Activated CD4-positive, alpha-beta T cell treated with anti-CD3 and anti-CD28 coated beads, Interleukin-2, Interleukin-6, amounts not matched to agents 100 ng/mL and 50 ng/mL, durations not matched to agents 16 hours and 8 hours (primary cell): ENCODE measurements around the gene GPR62.
"Not testable (repeated sequence)": the region's sequence is repeated elsewhere in the genome, so short reads cannot be mapped to it uniquely, and the experiment has no call there.

Experiments used
- DNase-seq: peaks from one replicate; pipeline ENCODE4 v3.0.0-alpha.2; 2020

GPR62 gene

DNA sequence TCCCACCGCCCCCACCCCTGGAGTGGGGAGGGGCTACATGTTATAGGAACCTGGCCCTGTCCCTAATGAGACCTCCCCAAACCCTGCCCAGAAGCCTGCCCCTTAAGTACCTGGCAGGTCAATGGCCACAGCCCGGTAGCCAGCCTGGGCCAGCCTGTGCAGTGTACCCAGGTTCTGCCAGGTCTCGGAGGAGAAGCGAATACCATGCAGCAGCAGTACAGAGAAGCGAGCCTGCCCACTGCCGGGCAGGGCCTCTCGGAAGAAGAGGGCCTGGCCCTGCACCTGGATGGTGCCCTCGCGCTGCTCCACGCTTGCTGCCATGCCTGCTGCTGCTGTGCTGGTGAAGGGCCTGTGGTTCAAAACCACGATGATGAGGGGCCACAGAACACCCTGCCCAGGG, 16.2 kb downstream of the GPR62 start:
- no peak for DNase-seq

DNA sequence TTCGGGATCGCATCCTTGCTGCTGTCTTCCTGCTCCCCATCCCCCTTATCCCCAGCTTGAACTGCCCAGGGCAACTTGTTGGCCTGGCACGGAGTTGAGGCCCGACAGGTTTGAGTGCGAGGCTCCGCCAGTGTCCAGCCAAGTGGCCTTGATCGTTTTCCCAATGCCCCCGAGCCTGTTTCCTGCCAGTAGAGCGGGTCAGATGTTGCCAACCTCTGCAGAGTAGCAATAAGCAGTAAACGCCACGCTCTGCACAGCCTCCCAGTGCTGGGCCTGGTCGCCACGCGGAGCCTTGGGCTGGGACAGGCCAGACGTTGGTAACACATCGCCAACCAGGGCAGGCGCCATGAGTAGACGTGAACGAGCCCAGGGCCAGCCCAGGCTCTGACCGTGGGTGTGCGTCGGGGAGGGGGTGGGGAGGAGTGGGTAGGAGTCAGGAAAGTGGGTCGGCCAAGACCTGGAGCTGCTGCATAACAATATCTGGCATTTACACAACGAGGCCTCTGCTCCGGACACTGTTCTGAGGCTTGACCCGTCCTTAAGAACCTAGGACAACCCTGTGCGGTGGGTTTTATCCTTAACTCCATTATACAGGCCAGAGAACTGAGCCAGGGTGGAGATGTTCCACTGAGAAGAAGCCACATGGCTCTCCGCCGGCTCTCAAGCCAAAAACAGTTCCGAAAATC, 19.2 kb downstream of the GPR62 start:
- DNase-seq, result peak; percentile 38

DNA sequence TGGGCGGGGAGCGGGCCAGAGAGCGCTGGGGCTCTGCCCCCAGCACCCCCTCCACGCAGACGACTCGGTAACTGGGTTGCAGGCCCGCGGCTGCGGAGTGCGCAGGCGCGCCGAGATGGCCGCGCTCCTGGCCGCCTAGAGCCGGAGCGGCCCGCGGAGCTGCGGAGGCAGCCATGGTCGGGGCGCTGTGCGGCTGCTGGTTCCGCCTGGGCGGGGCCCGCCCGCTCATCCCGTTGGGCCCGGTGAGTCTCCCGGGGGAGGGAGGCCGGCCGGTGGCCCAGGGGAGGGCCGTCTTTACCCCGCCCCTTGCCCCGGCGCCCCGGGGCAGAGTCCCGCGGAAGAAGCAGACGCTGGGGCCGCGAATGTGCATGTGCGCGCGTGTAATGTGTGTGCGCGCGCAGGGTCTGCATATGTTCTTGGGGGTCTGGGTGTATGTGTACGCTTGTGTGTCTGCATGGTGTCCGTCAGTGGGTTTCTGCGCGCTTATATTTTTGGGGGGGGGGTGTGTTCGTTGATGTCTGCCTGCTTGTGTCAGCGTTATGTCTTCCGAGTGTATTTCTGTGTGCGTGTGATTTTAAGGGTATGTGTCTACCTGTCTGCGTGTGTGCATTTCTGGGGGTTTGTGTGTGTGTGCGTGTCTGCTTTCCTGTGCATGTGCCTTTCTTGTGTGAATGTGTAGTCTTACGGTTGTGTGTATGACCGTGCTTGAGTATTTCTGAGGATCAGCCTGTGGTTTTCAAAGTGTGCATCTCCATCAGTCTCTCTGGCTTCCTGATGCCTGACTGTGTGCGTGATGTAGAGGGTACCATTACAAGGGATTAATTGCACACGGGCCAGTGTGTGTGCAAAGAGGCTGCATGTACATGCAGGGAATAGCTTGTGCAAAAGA, 20.0 kb downstream of the GPR62 start, which contains the start of gene ABHD14A:
TSS of gene ABHD14A (plus strand) at position 102 of the 889 bp plus-strand sequence. CDS start at position 174, 72 bp downstream.
- DNase-seq, result peak; percentile 80

DNA sequence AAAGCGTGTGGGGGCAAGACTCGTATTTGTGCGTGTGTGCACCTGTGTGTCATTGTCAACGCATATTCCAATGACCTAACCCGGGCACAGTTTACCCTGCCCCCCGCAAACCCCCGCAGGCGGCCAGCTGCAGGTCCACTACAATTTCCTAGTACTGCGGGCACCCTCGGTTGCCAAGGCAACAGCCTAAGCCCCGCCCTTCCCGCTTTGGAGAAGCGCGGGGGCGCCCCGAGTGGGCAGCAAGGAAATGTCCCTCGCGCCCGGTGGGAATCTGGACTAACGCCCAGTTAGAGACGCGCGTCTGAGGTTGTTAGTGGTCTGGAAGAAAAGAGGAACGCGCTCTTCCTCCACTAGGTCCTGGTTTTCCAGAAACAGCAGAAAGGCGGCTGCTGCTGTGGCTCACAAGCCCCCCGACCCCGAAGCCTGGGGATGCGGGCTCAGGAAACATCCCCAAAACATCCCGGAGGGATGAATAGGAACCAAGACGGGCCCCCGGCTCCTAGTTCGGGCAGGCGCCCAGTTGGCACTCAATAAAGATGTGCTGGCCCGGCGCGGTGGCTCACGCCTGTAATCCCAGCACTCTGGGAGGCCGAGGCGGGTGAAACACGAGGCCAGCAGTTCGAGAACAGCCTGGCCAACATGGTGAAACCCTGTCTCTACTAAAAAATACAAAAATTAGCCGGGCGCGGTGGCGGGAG, 20.8 kb downstream of the GPR62 start:
- DNase-seq, result peak; percentile 49

DNA sequence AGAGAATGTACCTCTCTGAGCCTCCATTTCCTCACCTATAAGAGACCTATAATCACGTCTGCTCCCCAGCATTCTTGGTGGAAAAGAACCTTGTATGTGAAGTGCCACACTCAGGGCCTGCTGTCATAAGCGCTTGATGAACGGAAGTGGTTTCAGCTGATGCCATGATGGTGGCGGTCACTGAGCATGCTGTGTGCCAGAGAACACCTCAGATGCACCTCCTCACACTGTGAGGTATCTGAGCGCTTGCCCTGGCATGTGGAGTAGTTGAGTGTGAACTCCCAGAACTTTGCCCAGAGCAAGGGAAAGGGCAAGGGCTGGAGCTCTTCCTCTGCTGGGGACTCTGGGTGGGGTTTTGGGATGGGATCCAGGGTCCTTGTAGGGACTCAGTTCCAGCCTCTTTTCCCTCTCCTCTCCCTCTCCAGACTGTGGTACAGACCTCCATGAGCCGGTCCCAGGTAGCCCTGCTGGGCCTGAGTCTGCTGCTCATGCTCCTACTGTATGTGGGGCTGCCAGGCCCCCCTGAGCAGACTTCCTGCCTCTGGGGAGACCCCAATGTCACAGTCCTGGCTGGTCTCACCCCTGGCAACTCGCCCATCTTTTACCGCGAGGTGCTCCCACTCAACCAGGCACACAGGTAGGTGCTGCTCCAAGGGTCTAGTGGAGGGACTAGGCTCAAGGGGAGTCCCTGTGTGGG, 22.4 kb downstream of the GPR62 start:
- peak; percentile 46 for DNase-seq

DNA sequence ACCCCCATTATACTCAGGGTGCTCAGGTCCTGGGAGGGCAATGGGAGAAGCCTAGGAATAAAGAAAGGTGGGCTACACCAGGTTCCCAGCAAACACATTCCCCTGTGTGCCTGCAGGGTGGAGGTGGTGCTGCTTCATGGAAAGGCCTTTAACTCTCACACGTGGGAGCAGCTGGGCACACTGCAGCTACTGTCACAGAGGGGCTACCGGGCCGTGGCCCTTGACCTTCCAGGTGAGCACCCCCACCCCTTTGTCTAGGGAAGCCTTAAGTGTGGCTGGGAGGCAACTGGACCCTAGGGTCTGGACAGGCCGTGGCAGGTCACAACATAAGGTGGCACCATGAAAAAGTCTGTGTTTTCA, 22.9 kb downstream of the GPR62 start:
- no peak for DNase-seq

DNA sequence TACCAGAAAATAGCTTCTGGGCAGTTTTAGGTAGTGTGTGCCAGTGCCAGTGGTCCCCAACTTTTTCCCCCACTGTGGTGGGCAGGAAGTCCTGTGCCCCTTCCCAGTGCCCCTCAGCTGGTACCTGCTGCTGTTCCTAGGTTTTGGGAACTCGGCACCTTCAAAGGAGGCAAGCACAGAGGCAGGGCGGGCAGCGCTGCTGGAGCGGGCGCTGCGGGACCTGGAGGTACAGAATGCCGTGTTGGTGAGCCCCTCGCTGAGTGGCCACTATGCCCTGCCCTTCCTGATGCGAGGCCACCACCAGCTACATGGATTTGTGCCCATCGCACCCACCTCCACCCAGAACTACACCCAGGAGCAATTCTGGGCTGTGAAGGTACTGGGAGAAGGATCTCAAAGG, 25.1 kb downstream of the GPR62 start:
- no peak for DNase-seq

DNA sequence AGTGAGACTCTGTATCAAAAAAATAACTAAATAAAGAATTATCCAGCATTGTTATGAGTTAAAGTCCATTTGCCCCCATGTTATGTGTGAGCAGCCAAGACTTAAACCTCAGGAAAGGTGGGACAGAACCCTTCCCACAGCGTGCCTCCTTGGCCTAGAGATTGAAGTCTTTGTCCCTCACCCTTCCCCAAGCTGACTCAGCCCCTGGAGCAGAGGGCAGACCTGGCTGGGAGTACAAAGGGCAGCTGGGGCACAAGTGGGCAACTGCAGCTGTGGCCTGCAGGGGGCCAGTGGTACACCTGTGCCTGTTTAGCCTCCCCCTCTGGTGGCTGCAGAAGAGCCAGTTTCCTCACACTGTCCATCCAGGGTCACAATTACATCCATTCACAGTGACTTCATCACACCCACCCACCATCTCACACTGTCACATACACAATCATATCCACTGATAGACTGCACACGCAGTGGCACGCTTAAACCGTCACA, 27.2 kb downstream of the GPR62 start:
- peak; percentile 55 for DNase-seq

DNA sequence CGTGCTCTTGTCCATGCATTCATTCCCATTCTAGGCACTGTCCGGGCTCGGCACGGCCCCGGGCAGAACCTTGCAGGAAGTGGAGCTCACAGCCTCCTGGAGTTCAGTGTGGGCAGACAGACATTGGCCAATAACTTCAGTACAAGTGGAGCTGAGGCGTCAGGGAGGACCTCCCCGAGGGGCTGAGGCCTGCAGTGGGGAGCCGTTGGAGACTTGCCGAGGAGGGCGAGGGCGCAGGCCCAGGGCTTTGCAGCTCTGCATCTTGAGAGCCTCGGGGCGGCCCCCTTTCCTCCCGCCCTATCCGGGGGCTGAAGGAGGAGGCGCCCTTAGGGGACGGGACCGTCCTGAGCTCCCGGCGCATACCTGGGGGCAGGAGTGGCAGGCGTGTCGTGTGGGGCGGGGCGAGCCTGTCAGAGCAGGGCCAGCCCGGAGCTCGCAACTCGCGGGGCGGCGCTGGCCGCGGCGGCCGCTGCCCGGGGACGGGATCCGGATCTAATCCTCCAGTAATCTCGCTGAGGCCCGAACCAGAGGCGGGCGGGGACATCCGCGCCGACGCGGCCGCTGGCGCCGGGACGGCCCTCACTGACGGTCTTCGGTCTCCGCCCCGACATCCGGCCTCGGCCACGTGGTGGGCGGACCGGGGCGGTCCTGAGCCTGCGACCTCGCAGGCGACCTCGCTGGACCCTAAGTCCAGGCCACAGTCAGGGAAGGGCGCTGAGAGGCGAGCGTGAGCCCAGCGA, 27.8 kb downstream of the GPR62 start, which contains the start of gene ACY1:
TSS of gene ACY1 (plus strand) at position 698 of the 740 bp plus-strand sequence. CDS start 530 bp downstream, outside the sequence.
- DNase-seq, result peak; percentile 87

DNA sequence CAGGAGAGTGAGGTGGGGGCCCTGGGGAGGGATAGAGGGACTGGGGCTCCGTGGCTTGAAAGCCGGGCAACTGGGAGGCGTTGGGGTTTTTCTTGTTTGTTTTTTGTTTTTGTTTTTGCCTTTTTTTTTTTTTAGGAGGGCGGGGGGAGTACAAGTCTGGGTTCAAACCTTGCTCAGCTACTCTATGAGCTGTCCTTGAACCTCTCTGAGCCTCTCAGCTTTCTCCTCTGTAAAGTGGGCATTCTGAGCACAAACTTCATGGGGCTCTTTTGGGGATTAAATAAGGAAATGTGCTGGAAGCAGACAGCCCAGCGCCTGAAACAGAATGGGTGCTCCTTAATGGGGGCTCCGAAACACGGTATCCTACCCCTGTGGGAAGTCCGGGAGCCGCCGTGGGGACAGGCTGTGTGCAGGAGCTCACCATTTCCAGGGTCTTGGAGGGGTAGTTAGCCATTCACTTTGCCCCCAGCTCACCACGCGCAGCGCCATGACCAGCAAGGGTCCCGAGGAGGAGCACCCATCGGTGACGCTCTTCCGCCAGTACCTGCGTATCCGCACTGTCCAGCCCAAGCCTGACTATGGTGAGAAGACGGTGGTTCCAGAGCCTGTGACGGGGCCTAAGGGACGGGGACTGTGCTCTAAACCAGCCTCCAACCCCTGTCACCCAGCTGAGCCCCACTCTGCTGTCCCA, 28.5 kb downstream of the GPR62 start:
- no peak for DNase-seq

DNA sequence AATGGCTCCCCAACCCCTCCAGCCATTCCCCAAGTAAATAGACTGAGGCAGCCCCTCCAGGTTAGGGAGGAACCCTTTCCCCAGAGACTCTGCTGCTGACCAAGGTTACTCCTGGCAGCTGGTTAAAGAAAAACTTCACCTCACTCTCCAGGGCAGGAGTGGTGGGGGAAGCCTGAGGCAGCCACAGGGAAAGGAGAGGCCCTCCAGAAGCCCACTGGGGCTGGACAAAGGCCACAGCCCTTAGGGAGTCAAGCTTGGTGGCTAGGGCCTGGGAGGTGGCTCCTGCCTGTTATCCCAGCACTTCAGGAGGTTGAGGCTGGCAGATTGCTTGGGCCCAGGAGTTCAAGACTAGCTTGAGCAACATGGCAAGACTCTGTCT, 29.1 kb downstream of the GPR62 start:
- no peak for DNase-seq

DNA sequence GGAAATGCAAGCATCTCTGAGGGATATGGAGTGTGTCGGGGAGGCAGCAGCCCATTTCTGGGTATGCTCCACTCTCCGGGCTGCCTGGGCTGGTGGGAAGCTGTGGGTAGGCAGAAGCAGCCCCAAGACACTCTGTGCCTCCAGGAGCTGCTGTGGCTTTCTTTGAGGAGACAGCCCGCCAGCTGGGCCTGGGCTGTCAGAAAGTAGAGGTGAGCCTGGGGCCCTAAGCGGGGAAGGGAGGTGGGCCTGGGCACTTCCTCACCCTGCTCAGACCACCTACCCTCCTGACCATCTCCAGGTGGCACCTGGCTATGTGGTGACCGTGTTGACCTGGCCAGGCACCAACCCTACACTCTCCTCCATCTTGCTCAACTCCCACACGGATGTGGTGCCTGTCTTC, 29.9 kb downstream of the GPR62 start:
- no peak for DNase-seq

DNA sequence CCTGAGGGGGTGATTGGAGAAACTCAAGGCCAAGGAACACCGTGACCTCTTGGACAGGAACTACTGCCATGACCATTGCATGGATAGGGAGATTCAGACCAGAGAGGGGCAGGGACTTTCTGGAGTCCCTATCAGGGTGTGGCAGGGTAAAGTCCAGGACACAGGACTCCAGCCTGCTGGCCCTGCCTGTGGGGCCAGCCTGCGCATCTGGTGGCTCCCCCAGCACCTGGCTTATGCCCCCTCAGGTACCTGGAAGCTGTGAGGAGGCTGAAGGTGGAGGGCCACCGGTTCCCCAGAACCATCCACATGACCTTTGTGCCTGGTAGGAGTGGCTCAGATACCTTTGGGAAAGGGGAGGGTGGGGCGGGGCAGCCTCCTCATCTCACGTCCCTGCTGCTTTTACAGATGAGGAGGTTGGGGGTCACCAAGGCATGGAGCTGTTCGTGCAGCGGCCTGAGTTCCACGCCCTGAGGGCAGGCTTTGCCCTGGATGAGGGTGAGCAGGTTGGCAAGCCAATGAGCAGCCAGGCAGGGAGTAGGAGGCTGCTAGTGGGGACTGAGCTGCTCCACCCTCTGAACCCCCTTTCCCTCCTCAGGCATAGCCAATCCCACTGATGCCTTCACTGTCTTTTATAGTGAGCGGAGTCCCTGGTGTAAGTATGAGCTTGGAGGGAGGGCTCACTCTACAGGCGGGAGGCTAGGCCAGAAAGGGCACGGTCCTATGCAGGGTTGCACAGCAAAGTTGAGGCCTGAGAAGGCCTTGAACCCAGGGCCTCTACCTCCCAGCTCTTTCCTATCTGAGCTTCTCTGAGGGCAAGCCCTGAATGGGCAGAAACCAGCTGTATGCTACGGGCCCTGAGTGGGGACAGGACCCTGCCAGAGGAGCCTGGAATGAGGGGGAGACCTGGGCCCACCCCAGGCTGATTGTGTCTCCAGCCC, 31.1 kb downstream of the GPR62 start:
- DNase-seq, result no peak

DNA sequence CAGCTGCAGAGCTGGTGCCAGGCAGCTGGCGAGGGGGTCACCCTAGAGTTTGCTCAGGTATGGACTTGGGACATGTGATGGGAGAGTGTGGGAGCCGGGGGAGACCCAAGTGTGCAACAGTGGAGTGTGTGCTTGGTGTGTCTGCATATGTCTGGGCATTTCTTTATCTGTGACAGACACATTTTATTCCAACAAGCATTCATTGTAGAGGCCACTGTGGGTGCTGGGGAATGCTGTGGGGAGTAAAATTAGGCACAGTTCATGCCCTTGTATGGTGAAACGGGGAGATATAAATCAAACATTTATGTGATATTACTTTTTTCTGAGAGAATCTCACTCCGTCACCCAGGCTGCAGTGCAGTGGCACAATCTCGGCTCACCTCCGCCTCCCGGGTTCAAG, 32.4 kb downstream of the GPR62 start:
- DNase-seq, result no peak

DNA sequence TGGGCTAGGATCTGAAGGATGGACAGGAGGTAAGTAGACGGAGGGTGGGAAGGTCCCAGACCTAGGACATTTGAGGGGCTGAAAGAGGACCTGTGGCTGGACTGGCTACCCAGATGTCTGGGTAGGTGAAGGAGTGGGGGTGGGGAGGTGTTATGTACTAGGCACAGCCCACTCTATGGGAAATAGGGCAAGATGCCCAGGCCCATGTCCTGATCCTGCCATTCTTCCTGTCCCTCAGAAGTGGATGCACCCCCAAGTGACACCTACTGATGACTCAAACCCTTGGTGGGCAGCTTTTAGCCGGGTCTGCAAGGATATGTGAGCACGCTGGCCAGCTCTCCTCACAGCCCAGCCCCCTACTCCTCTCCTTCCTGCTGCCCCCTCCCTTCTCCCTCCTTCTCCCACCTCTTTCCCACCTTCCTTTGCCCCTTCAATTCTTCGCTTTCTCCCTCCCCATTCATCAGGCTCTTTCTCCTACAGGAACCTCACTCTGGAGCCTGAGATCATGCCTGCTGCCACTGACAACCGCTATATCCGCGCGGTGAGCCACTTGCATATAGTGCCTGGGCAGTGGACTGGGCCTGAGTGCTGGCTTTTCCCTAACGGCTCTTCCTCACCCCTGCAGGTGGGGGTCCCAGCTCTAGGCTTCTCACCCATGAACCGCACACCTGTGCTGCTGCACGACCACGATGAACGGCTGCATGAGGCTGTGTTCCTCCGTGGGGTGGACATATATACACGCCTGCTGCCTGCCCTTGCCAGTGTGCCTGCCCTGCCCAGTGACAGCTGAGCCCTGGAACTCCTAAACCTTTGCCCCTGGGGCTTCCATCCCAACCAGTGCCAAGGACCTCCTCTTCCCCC, 33.3 kb downstream of the GPR62 start:
- no peak for DNase-seq

DNA sequence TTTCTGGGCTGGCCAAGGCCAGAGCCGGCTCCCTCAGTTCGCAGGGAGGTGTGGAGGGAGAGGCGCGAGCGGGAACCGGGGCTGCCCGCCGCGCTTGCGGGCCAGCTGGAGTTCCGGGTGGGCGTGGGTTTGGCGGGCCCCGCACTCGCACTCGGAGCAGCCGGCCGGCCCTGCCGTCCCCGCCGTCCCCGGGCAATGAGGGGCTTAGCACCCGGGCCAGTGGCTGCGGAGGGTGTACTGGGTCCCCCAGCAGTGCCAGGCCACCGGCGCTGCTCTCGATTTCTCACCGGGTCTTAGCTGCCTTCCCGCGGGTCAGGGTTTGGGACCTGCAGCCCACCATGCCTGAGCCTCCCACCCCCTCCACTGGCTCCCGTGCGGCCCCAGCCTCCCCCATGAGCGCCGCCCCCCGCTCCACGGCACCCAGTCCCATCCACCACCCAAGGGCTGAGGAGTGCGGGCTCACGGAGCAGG, 35.4 kb downstream of the GPR62 start:
- not testable (repeated sequence) for DNase-seq

DNA sequence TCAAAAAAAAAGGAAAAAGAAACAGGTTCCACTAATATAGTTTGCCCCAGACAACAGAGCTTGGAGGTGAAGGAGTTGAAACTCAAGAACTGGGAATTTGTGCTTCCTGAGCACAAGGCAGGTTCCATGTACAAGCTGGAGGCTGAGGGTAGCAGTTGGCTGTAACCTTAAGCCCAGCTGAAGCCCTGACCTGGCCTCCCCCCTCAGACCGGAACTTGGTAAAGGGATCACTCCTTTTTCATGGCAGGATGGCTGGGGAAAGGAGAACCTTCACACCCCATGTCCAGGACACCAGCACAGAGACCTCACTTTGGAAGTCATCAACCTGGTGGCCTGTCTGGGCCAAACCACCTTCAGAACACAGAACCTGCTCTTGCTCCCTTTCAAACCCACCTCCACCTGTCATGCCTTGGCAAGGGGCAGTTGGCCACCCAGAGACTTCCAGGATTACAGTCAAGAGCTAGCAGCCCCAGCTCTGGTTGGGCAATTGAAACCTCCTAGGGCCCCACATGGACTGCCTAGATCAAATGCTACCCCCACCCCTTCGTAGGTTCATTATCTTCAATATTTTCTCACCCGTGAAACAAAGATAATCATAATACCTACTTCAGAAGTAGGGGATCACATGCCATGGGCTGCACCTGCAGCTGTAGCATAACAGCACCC, 37.0 kb downstream of the GPR62 start:
- no peak for DNase-seq

DNA sequence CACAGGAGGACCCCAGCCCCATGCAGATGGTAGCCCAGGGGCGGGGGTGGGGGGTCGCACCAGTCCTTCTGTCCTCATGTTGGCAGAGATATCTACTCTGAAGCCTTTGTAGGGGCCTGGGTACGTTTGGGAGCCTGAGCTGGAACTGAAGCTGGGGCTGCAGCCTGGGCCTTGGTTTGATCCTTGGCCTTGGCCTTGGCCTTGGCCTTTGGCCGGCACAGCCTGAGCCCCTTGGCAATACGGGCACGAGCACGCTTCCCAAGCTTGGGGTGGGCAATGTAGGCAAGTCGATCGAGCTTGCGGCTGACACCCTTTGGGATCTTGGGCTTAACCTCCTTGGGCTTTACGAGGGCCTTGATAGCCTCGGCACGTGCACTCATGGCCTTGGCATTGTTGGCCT, 38.5 kb downstream of the GPR62 start:
- DNase-seq, result not testable (repeated sequence)
